Hindlimb muscle (tissue), 1 donor: ENCODE results near the gene HVCN1. TPM values are rescaled to one million over a fixed set of nuclear protein-coding genes. Genes with fewer than 3 reads are reported as not detected.
"Not testable (repeated sequence)": the region's sequence is repeated elsewhere in the genome, so short reads cannot be mapped to it uniquely, and the experiment has no call there.

Experiments used
- DNase-seq: peaks from one replicate; pipeline ENCODE4 v3.0.0-alpha.2; 2013
- polyA plus RNA-seq: library from polyadenylated mRNA; unstranded; fragments of 120-200 nt; gene quantifications from one replicate; pipeline ENCODE4 v1.2.1, GENCODE V29; 2013; ENCODE audit not compliant: insufficient read length

Gene HVCN1, protein sequence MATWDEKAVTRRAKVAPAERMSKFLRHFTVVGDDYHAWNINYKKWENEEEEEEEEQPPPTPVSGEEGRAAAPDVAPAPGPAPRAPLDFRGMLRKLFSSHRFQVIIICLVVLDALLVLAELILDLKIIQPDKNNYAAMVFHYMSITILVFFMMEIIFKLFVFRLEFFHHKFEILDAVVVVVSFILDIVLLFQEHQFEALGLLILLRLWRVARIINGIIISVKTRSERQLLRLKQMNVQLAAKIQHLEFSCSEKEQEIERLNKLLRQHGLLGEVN
- 4.4 TPM for polyA plus RNA-seq

DNA sequence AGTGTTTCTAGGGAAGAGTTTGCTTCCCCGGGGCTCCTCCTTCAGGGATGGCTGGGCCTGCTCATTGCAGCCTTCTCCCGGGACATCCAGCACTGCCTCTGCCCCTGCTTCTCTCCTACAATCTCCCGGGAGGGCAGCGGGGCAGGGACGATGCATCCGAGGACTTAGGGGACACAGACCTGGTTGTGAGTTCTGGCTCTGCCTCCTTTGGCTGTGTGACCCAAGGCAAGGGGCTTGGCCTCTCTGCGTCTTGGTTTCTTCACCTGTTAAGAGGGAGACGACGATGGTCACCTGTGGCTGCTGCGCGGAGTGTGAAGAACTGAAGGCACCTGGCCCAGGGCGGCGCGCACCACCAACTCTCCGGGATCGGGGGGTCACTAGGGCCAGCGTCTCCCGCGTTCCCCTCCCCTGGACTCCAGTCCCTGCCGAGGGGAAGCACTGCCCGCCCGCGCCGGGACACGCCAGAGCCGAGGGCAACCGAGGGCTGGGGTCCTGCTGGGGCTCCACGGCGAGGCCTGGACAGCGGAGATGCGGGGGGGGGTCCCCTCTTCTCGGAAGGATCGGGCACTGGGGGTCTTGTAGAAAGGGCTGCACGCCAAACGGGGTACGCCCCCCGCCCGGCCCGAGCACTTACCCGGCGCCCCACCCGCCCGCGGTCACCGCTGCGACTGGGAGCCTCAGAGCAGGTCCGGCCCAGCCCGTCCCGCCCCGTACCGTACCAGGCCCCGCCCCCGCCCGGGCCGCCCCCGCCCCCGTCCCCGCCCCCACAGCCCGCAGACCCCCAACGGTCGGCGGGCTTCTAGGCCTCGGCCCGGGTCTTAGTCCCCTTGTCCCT, at the start of gene HVCN1:
Gene HVCN1 (minus strand): TSS at position 670 of the 835 bp plus-strand sequence. CDS start 5,870 bp downstream, outside the sequence.
- DNase-seq, result no peak

DNA sequence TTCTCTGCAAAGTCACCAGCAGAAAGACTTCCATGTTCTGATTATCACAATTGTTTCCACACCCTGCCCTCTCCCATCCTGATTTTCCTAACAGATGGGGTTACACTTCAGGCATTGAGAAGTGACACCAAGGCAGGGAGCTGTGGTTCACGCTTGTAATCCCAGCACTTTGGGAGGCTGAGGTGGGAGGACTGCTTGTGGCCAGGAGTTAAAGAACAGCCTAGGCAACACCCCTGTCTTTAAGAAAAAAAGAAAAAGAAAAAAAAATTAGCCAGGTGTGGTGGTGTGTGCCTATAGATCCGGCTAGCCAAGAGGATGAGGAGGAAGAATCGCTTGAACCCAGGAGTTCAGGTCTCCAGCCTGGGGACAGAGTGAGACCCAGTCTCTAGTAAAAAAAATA, 48.6 kb upstream of the HVCN1 start:
- no peak for DNase-seq

- not testable (repeated sequence) for DNase-seq
These were observed 48.1 kb upstream of the HVCN1 start for GRCh38 chr12:110737016-110737415.

DNA sequence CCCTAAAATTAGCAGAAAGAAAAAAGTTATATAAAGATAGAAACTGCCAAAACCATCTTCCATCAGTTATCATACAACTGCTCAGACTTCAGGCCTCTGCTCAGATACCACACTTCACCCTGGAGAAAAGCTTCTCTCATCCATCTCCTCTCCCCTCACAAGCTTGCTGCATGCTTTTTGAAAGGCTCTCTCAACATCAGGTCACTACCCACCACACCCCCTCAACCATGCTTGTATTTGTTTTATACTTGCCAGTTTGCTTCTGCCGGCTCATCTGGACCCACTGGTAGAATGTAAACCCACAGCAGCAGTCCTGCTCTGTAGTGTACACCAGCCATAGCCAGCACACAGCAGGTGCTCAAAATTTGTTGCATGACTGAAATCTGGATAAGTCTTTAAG, 45.0 kb upstream of the HVCN1 start:
- no peak for DNase-seq

- DNase-seq, result no peak
These were observed 44.3 kb upstream of the HVCN1 start for GRCh38 chr12:110733089-110733715.

- no peak for DNase-seq
These were observed 43.7 kb upstream of the HVCN1 start for GRCh38 chr12:110732572-110732971.

DNA sequence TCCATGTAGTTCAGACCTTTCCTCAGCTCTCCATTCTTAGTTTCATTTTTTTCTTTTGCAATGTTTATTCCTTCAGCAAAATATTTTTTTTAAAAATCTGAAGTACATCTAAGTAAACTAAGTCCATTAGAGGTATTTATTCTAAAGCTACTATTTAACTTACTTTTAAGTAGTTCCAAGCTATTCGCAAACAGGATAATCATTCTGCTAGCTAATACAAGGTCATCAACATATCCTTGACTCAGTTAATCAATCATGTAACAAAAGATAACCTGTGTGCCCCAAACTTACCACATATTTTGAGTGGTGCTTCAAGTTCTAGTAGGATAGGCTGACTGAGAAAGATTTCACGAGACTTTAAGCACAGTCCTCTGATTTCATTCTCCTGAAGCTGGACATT, 42.6 kb upstream of the HVCN1 start:
- no peak for DNase-seq

DNA sequence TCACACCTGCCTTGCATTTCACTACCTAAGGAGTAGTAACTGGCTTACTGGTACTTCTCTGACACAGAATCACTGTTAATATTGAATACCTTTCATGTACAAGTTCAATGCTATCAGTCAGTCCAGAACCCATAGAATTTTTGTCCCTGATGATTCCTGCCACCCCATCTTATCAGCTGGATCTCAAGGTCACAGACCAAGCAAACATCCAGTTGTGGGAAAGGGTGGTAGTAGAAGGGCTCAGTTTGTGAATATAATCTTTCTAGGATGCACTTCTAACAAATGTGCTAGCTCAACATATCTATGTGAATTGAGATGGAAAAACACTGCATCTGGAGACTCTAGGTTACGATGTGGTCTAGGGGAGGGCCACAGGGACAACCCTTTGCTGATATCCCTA, 39.7 kb upstream of the HVCN1 start:
- no peak for DNase-seq

DNA sequence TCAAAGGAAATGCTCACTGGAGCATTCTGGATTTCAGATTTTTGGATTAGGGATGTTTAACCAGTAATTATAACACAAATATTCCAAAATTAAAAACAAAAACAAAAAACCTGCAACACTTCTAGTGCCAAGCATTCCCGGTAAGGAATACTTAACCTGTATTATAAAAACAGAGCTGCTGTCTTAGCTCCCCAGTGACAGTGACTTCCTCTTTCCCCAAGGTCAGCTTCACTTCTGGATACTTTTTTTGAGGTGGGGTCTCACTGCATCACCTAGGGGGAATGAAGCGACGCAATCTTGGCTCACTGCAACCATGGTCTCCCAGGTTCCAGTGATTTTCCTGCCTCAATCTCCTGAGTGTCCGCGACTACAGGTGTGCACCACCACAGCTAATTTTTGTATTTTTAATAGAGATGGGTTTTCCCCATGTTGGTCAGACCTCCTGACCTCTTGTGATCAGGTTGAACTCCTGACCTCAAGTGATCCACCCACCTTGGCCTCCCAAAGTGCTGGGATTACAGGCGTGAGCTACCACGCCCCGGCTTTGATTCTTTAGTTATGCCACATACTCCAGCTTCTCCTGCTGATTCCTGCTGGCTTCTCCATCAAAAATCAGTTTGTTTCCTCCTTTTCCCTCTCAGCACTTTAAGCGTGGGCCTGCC, 37.9 kb upstream of the HVCN1 start:
- no peak for DNase-seq

DNA sequence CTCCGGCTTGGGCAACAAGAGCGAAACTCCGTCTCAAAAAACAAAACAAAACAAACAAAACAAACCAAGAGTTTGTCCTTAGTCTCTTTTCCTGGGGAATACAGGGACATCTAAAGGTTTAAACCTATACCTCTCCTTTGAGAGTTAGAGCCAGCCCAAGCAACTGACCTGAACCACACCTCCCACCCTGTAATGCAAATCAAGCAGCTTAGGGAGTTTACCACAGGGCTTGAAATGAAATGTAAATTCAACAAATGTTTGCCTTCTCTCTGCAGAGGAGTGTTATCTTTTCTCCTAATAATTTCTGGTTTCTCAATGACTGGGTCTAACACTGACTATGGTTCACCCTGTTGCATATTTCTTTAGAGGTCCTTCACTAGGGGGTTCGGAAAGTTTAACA, 37.1 kb upstream of the HVCN1 start:
- no peak for DNase-seq

DNA sequence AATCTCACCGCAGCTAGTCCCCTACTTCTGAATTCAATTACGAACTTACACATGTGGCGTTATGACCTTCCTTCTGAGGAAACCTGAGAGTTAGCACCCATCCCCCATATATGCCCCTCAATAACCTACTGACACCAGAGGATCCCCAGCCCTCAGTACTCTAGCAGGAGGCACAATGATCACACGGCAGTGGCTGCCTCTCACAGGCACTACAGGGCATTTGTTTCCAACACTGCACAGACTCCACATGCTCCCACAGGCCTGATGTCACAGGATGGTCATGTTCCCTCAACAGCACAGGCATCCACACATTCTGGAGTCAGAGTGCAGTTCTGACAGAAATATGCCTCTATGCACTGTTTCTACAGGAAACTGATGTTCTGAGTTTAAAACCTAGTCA, 36.4 kb upstream of the HVCN1 start:
- DNase-seq, result no peak

GRCh38 chr12:110722892-110723291, 34.0 kb upstream of the HVCN1 start:
- not testable (repeated sequence) for DNase-seq

GRCh38 chr12:110721570-110721969, 32.7 kb upstream of the HVCN1 start:
- DNase-seq, result no peak

DNA sequence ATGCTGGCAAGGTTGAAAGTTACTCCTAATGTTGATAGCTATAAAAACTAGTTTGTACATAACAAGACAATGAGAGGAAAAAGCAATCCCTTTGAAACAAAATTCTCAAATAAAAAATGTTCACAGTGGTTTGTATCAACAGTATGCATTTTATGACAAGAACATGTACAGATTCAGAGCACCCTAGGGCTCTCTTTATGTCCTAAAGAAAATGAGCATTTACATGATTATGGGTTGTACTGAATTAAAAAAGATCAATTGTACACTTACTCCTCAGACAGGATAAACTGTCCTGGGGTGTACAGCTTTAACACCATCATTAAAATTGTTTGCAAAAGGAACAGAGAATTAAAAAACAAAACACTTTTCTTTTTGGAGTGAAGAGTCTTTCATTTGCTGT, 31.6 kb upstream of the HVCN1 start:
- no peak for DNase-seq

DNA sequence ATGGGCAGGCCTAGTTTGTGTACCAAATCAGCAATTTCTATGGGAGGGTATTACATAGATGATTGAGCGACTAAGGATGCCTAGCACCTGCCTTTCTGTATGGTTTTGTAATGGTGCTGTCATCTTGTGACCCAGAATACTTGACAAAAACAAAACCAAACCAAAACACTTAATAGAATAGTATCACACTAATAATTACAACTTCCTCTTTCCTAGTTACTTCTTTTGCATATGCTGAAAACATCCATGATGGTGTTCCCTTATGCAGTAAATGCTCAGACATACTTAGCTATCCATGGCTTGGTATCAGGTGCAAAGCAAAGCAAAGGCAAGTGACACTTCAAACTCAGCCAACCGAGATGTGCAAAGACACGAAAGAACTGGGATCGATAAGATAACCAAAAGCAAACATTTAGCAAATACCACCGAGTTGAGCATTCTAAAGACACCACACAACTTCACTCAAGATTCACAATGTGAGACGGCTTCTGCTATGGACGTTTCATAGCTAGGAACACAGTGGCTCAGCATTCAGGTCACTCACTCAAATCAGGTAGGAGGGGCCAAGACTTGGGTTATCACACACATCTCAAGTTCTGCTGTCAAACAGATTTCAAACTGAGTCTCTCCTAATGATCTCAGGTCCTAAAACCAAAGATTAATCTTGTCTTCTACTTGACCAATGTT, 29.4 kb upstream of the HVCN1 start:
- no peak for DNase-seq

- no peak for DNase-seq
These were observed 28.1 kb upstream of the HVCN1 start for GRCh38 chr12:110717037-110717436.

- no peak for DNase-seq
These were observed 20.0 kb upstream of the HVCN1 start for GRCh38 chr12:110708917-110709316.

GRCh38 chr12:110705309-110705708, 16.4 kb upstream of the HVCN1 start:
- no peak for DNase-seq

DNA sequence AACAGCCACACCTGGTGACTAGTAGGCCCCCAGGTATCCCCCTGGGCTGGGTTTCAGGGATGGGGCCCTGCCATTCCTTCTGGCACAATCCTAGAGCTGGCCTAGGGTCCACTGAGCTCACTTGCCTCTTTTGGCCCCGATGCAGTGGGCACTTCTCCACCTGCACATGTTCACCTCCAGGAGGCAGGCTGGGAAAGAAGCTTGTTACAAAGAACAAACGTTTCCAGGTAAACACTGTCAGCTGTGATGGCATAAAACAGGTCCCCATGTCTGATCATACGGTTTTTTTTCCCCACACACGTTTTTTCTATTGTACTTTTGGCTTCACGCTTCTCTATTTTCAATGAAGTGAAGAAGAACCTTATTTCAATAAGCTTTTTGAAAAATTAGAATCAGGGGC, 15.8 kb upstream of the HVCN1 start:
- DNase-seq, result no peak

- no peak for DNase-seq
These were observed 15.3 kb upstream of the HVCN1 start for GRCh38 chr12:110704231-110704630.

DNA sequence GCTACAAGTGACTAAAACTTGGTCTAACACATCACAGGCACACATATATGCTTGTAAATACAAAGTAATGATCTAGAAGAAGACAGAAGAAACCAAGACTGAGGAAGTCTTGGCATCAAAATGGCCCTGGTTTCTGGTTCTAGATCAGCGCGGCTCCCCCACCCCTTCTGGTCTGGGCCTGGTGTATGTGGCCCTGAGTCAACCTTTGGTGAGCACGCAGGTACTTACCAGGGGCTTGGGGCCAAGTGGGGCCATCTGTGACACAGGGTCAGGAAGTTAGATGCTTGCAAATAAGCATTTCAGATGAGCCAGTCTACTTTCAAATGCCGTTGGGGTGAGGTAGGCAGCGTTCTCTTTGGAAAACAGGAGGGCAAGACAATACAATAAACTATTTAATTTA, 13.2 kb upstream of the HVCN1 start:
- DNase-seq, result no peak
